Stimulated activated CD4-positive, alpha-beta T cell treated with anti-CD3 and anti-CD28 coated beads, Interleukin-1b, Interleukin-23, amount 100 ng/mL, for 48 hours (primary cell): ENCODE measurements around the gene TMPRSS3.

ENCODE experiments used
- DNase-seq: peaks from one replicate; pipeline ENCODE4 v3.0.0-alpha.2; 2020

TMPRSS3 gene

DNA sequence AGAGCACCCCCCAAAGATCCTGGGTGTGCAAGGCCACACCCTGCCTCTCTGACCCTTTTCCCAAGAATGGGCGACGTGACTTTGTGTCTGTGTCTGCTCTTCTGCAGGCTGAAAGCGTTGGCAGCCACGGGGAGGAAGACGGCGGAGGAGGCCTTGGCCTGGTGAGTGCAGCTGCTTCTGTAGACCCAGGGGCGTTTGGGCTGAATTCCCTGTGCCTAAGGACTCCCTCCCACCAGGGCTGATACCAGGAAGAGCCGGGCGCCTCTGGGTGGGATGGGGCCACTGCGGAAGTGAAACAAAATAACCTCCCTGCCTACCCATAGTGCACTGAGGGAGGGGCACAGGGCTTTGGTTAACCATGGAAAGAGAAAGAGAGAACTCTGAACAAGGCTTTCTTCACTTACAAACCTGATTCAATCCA, 10.4 kb upstream of the TMPRSS3 start:
- DNase-seq = peak; percentile 64

DNA sequence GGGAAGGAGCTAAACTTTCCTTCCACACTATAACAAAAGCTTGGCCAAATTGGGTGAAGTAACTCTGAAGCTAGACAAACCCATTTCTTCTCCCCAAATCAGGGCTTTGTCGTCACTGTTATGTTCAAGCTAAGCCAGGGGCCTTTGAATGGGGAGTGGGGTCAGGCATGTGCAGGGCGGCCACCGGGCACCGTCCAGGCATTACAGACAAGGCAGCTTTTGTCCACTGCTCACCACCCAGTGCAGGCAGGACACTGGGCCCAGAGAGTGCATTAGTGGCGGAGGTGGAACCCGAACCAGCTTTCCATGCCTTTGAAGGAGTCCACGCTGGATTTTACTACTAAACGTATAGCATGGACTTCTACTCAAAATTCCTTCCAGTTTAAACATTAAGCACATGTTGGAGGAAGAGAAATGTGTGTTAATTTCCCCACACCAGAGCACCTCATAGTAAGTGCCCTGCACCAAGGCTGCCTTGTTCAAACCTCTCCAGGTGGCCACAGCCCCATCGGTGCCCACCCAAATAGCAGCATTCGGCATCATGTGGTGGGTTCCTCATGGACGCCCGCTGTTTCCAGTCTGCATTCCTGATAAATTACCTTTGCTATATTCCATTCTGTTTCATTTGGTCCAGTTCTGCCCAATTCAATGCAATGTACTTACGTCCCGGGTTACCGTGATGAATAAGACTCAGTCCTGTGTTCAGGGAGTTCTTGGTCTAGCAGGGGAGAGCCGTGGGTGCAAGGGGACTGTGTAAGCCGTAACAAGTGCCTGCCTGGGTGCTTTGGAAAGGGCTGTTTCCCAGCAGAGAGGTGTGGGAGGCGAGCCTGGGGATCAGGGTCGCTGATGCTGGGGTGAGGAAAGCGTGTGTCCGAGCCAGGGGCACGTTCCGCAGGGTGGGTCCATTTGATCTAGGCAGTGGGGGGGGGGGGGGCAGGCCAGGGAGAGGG, 9.5 kb upstream of the TMPRSS3 start:
- no peak for DNase-seq

DNA sequence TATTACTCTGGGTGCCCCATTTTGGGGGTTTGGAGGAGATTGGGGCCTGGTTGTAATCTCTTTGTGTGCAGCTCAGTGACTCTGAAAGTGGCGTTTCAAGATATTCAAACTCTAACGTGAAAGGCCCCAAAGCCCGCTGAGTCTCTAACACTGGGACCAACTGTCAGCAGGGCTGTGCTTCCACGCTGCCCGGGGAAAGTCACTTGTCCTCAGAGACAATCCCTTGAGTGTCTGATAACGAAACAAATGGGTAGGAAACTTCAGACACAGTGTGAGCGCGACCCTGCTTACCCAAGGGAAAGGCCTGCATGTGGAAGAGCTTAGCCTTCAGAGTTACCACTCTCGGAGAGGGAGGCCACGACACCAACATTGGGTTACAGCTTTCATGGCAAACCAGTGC, 8.7 kb upstream of the TMPRSS3 start:
- DNase-seq = peak; percentile 35

DNA sequence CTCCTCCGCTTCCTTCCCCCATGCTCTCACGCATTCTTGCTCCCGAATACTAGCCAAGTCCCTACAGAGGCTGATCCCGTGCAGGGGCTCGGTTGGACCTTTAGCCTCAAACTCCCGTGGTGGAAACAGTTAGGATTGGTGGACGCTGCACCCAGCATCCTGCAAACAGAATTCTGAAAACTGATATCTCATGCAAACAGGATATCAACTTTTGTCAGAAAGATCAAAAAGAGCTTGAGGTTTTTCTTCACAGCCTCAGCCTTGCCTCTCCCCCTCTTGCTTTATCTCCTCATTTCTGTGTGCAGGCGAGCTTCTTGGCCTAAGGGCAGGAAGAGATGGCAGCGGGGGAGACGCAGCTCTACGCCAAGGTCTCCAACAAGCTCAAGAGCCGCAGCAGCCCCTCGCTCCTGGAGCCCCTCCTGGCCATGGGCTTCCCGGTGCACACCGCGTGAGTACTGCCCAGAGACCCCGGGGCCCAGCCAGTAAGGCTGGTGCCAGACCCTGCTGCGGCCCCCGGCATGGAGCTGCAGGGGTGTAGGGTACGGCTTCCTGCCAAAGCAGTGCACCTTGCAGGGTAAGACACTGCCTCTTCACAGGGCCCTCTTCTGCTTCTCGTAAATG, 7.9 kb upstream of the TMPRSS3 start, which contains the start of gene UBASH3A:
UBASH3A (plus strand) TSS at position 292 of the 621 bp plus-strand sequence; CDS start at position 336, 44 bp downstream.
- peak; percentile 24 for DNase-seq

DNA sequence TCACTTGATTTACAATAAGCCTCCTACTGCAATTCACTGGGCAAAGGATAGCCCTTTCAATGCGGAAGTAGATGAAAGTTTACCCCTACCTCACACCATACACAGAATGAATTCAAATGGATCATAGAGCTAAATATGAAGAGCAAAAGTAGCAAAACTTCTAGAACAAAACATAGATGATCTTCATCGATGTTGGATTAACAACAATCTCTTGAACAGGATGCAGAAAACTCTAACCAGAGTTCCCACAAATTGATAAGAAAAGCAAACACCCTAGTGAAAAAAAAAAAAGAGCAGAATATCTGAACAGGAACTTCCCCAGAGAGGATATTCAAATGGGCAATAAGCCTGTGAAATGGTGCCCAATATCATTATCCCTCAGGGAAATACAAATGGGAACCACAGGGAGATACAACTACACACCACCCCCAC, 6.0 kb upstream of the TMPRSS3 start:
- DNase-seq = no peak

DNA sequence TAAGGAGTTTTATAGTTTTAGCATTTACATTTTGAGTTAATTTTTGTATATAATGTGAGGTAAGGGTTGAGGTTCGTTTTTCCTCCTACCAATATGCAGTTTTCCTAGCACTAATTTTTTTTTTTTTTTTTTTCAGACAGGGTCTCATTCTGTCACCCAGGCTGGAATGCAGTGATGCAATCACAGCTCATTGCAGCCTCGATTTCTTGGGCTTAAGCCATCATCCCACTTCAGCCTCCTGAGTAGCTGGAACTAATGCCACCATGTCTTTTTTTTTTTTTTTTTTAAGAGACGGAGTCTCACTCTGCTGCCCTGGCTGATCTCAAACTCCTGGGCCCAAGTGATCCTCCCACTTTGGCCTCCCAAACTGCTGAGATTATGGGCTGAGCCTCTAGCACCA, 5.3 kb upstream of the TMPRSS3 start:
- no peak for DNase-seq

DNA sequence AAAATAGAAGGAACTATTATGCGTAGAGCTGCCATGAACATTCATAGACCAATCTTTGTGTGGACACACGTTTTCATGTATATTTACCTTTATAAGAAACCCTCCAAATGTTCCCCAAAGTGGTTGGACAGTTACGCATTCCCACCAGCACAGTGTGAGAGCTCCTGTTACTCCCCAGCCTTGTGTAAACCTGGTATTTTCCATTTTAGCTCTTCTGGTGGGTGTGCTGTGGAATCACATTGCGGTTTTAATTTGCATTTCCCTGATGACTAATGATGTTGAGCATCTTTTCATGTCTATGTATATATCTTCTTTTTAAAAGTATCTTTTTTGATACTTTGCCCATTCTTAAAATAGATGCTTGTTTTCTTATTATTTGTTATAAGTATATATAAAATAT, 4.7 kb upstream of the TMPRSS3 start:
- DNase-seq = no peak

DNA sequence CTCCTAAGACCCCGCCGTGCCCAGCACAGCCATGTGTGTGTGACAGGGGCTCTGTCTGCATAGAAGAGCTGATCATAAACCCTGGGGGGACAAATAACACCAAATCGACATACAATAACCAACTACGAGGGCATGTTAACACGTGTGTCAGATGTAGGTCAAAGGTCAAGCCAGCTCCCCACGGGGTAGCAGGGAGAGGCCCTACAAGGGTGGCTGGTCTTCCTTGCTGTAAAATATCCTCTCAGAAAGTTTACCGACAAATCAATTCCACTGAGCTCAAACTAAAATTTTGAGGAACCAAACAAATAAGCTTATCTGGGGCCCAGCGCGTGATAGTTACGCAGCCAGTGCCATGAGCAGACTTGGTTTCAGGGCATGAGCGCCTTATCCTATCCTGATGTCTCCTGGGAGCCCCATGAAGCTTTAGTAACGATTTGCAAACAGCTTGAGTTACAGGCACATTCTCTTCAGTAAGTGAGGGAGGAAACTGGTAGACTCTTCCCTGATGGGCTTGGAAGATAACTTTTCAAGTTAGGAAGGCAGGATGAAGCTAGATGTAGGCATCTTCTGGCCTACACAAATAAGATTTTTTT, 2.7 kb upstream of the TMPRSS3 start:
- no peak for DNase-seq

DNA sequence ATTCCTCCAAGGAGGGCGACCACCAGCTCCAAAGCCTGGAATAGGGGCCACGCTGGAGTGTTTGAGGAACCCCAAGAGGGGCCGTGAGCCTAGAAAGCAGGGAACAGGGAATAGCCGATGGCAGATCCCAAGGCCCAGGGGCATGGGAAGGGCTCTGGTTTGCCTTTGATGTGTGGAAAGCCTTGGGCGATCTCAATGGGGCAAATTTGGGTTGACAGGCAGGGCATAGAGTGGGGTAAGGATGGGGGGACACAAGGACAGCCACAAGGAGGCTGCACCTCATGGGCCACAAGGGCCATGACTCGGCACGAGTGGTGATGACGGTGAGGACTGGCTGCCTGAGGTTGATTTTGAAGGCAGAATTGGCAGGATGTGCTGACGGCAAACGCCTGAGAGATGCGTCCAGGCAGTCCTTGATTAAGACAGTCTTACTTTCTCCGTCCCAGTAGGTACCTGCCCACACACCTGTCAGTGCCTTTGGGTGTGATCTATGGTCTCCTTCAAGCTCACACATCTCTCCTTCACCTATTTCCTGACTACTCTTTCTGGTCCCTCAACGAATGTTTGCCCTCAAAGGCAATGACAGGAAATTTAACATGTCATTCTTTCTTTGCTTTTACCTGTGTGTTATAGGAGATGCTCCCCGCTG, 2.0 kb upstream of the TMPRSS3 start:
- no peak for DNase-seq

DNA sequence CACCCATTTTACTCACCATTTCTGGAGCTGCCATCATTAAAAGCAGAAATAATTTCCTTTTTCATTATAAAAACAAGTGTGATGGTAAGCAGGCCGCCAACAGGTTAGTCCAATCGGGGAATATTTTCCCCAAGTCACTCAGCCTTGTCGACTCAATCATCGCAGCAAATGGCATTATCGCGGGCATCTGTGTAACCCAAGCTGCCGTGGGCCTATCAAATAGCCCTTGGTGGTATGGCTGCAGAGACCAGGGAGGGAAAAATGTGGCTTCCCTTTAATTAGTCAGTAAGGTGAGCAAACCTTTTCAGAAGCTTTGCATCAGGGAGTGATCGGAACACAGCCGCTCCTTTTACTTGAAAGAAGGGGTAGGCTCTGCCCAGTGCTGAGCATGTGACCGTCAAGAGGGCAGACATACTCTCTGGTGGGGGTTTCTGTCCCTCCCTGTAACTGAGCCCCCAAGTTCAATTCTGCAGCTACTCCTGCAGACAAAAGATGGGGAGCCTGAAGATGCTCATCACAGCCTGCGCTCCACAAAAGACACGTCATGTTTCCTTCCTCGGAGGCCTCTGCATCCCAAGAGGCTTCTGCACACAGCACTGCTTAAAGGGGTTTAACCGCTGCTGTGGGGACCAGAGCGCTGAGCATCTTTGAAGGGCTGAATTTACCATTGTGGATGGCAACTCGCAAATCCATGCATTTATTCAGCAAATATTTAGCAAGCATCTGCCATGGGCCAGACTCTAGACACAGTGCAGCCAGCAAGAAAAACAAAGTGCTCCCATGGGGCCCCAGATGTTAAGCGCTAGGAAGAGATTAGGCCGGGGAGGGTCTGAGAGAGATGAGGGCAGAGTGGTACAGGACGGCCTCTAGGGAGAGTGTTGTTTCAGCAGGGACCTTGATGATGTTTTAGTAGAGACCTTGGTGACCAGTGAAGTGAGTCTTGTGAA, 1.2 kb upstream of the TMPRSS3 start:
- no peak for DNase-seq

DNA sequence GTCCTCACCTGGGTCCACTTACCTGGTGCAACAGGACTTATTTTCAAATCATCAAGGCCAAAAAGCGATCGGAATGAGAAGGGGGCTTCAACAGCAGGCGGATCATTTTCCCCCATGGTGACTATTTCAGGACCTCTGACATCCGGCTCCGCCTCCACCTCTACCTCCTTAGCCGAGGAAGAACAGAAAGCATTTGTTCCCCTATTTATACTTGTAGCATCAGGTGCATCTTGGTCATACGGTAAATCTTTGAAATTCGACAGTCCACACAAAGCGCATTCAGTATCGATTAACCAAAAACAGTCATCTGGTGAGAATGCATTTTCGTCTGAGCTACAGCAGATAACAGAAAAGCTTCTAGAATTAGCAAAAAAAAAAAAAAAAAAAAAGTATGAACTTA, 550 bp downstream of the TMPRSS3 start:
- no peak for DNase-seq

DNA sequence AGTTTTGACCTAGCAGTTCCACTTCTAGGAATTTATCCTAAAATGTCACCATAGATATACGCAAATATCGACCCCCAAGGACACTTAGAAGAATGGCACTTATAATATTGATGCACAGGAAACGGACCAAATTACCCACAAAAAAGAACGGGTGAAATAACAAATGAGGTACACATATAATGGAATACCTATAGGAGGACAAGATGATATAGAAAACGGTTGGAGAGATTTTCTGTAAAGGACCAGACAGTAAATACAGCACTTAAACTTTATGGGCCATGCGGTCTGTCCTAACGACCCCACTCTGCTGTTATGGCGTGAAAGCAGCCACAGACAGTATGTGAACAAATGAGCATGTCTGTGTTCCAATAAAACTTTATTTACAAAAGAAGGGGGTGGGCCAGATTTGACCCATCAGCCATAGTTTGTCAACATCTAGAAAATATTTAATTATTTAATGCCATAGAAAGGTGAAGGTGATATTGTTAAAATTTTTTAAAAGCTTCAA, 2.4 kb downstream of the TMPRSS3 start:
- no peak for DNase-seq

DNA sequence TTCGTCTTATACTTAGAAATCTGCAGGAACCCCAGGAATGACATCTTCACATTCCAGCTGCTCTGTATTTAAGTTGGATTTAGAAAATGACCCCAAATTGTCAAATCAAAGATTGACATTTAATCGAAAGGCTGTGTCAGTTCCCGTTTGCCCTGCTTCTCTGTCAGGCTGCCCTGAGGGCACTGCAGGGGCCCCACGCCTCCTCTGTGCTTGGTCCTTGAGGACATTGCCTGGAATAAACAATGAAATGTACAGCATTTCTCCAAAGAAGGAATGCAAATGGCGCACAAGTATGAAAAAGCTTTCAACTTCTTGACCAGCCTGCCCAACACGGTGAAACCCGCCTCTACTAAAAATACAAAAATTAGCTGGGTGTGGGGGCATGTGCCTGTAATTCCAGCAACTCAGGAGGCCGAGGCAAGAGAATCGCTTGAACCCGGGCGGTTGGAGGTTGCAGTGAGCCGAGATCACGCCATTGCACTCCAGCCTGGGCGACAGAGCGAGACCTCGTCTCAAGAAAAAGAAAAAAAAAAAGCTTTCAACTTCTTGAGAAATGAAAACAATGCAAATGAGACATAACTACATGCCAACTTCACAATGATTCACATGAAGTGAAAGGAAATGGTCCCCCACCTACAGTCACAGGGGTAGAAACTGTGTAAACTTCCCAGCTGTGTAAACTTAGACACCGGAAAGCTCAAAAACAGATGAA, 3.0 kb downstream of the TMPRSS3 start:
- DNase-seq = no peak

DNA sequence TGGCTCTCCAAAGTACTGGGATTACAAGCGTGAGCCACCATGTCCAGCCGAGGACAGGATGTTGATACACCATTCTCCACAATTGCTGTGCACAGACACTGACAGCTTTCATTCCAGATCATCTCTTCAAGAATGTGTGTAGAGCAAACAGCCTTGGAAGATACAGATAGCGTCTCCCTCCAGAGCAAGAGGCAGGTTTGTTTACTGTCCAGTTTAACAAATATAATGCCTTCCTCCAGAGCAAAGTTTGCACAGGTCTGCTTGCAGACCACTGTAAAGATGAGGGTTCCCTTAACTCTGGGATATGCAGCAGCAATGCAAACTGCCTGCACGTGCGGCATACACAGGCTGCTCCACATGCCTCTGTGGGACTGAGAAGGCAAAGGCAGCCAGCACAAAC, 4.6 kb downstream of the TMPRSS3 start:
- DNase-seq = no peak

DNA sequence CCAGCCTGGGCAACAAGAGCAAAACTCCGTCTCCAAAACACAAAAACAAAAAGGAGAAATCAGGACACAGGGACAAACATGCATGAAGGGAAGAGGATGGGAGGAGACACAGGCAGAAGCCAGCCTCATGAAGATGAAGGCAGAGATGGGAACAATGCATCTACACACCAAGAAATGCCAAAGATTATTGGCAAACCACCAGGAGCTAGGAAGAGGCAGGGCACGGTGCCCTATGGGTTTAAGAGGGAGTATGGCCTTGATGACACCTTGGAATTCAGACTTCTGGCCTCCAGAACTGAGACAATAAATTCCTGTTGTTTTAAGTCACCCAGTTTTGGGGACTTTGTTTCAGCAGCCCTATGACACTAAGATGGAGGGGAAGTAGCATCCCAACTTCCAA, 5.2 kb downstream of the TMPRSS3 start:
- no peak for DNase-seq

DNA sequence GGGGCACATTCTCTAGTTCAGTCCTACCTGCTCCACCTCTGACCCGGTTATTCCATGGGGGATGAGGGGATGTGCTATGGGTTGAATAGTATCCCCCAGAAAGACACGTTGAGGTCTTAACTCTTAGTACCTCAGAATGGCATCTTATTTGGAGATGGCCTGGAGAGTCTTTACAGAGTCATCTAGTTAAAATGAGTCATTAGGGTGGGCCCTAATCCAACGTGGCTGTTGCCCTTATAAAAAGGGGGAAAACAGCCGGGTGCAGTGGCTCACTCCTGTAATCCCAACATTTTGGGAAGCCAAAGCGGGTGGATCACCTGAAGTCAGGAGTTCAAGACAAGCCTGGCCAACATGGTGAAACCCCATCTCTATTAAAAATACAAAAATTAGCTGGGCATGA, 5.7 kb downstream of the TMPRSS3 start:
- DNase-seq = no peak

DNA sequence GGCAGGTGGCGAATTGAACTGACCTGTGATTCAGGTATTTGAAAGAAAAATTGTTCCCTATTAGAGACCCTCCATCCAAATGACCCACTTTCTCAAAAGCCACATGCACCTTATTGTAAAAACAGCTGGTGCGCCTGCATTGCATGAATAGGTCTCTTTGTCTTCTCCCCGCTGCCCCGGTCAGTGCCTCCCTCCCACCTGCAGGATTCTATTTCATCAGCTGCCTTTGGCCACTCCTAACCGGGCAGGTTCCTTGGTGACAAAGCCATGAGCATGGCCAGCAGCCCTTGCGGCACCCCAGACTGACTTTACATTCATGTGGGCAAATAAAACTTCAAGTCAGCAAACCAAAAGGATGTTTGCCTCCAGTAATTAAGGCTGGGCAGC, 6.4 kb downstream of the TMPRSS3 start:
- no peak for DNase-seq

DNA sequence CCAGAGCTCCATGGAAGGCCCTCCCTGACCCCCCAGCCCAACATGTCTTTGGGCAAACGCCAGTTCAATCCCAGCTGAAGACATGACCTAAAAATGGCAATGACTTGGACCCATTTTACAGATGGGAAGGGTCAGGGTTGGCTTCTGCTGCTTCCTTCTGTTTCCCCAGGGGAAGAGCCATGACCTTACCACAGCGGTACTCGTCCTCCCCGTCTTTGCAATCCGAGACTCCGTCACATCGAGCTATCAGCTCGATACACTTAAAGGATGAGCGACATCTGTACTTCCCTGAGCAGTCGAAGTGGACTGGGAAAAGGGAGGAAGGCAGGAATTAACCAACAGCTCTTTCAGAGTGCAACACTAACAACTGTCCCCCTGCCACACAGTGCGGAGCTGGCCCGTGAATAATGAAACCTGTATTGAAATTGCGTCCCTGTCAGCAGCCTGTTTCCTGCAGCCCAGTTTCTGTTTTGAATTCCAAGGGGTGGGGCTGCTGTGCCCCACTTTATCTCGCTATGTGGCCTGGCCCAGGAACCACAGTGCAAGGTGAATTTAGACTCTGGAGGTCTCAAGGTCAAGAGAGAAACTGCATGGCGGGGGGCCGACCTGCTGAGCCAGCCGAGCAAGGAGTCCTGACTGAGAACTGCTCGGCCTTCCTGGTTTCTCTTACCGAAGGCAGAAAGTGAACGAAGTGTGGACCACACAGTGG, 7.0 kb downstream of the TMPRSS3 start:
- no peak for DNase-seq

DNA sequence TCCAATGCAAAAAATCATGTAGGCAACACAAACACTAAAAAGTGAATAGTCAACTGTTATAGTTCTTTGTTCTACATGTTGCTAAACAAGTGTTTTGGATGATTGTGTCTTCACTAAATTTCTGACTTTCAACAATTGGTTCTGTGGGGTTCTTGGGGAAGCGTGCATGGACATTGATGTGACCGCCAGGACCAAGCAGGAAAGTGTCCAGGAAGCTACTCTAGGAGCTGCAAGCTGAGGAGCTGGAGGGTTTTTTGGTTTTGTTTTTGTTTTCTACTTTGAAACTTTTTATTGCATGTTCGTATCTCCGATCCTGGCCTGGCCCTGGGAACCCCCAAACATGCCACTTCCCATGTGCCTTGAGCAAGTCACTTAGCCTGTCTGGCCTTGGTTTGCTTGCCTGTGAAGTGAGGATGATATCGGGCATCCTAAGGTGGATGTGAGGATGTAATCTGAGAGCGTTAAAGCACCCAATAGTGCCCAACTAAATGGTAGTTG, 8.0 kb downstream of the TMPRSS3 start:
- DNase-seq = no peak

DNA sequence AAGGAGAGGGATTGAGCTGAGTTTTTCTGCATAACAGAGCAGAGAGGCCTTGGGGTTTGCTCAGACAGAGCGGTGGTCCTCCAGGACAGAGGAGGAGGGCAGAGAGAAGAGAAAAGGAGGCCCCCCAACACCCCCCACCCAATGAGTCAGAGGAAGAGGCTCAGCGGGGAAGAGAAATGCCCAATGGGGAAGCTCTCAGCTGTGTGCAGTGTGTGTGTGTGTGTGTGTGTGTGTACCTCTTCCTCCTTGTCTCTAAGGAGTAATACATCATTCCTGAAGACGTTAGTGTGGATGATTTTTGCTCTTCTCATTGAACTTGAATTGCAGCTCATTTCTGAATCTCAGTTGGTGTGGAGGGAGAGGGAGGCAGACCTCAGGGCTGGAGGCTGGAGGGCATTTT, 8.7 kb downstream of the TMPRSS3 start:
- DNase-seq = no peak
